Mesenteric fat pad (tissue), 1 donor: ENCODE data around the gene LRCOL1. TPM values are rescaled to one million over a fixed set of nuclear protein-coding genes. Genes with fewer than 3 reads are reported as not detected.
"Not testable (repeated sequence)": the region's sequence is repeated elsewhere in the genome, so short reads cannot be mapped to it uniquely, and the experiment has no call there.

Source experiments
- DNase-seq: peaks from one replicate; pipeline ENCODE4 v3.0.0-alpha.2; 2020; ENCODE audit warnings: low spot score
- total RNA-seq: library from RNA; stranded (reverse); fragmentation: NEBNext Ultra II Directional; extraction: Animal tissue kit (Norgen Biotek cat#: 25700); gene quantifications from one replicate; pipeline ENCODE4 v1.2.1, GENCODE V29; 2021
- donor health status: DM: yes; HTN: yes; CAD: no.

LRCOL1 gene
- total RNA-seq, 1 donor from 2014 or later, result not detected

DNA sequence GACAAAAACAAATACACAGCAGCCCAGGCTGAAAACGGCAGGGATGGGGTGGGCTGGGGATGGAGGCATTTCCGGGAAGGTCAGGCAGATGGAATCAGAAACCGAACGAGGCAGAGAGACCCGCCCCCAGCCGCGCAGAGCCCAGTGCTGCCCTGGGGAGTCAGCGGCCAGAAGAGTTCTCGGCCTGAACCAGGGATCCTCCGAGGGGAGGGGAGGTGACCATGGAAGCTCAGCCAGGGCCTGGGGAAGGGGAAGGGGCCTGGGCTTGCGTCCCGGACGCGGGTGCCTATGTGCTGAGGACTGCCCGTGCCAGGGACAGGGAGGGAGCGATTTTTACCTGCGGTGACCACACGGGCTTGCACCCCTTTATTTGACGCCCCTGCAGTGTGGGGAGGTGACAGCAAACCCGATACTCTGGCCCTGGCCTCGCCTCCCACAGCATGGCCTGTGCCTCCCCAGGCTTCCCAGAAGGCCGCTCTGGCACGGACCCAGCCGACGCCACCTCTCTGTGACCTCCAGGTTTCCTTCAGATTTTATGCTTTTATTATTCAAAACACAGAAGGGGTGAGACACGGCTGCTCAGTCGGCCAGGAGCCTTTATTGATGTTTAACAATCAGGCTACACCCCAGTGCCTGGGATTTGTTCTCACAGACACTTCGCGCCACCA is 7.7 kb downstream of the LRCOL1 start:
- DNase-seq, result no peak

DNA sequence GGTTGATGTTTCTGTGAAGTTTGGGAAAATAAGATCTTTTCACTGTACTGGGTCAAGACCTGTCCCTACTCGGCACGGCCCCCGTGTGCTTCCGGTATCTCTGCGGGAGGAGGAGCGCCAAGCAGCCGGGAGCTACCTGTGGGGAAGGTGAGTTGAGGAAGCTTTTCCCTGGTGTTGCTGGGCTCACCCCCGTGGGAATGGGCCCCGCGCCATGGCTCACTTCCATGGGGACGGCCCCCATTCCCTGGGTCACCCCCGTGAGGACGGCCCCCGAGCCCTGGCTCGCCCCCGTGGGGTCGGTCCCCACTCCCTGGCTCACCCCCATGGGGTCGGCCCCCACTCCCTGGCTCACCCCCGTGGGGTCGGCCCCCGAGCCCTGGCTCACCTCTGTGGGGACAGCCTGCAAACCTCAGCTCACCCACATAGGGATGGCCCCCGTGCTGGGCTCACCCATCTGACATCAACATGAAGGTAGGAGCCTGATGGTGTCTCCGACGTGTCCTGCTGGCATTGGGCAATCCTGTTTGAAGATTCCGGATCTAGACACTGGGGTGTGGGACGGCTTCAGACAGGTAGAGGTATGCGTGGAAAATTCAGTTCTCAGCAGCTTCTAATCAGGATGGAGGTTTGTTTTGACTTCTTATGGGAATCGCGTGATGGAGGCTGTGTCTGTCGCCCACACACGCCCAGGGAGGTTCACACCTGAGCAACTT is 9.1 kb downstream of the LRCOL1 start:
- DNase-seq, result no peak

DNA sequence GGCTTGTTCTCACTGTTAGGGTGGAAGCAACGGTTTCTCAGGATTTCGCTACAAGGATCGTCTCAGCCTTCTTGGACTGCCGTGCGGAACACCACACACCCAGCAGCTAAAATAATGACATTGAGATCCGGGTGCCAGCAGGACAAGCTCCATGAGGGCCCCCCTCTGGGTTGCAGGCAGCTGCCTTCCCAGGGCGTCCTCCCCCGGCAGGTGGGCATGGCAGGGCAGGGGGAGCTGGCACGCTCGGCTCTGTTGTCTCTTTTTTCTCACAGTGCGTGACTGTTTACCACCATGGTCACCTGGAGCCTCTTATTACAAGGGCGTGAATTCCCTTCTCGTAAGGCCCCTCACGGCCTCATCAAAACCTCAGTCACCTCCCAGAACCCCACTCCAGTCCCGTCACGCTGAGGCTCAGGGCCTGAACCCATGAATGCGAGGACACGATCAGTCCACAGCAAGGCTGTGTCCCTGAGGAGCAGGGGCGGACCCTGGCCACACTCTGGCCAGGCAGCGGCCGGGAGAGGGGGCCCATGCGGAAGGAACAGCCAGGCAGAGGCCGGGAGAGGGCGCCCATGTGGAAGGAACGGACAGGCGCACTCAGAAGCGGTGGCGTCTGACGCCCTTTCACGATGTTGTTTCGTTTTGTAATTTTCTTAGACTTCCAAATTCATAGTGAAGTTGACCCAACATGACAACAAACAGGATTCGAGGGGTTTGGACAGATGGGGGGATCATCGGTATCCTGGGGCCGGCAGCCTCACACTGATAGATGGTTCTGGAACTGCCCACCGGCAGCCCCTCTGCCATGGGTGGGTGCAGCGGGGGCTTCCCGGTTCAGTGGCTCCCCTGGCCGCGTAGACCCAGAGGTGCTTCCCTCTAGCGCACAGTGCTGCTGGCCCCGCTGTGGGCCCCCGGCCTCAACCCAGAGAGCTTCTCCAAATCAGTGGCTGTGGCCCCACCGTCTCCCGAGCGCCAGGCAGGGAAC is 10.0 kb downstream of the LRCOL1 start:
- DNase-seq, result no peak

DNA sequence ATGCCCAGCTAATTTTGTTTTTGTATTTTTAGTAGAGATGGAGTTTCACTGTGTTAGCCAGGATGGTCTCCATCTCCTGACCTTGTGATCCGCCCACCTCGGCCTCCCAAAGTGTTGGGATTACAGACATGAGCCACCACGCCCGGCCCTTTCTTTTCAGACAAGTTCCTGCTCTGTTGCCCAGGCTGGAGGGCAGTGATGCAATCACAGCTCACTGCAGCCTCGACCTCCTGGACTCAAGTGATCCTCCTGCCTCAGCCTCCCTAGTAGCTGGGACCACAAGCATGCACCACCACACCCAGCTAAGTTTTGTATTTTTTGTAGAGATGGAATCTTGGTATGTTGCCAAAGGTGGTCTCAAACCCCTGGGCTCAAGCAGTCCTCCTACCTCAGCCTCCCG is 10.9 kb downstream of the LRCOL1 start:
- not testable (repeated sequence) for DNase-seq

DNA sequence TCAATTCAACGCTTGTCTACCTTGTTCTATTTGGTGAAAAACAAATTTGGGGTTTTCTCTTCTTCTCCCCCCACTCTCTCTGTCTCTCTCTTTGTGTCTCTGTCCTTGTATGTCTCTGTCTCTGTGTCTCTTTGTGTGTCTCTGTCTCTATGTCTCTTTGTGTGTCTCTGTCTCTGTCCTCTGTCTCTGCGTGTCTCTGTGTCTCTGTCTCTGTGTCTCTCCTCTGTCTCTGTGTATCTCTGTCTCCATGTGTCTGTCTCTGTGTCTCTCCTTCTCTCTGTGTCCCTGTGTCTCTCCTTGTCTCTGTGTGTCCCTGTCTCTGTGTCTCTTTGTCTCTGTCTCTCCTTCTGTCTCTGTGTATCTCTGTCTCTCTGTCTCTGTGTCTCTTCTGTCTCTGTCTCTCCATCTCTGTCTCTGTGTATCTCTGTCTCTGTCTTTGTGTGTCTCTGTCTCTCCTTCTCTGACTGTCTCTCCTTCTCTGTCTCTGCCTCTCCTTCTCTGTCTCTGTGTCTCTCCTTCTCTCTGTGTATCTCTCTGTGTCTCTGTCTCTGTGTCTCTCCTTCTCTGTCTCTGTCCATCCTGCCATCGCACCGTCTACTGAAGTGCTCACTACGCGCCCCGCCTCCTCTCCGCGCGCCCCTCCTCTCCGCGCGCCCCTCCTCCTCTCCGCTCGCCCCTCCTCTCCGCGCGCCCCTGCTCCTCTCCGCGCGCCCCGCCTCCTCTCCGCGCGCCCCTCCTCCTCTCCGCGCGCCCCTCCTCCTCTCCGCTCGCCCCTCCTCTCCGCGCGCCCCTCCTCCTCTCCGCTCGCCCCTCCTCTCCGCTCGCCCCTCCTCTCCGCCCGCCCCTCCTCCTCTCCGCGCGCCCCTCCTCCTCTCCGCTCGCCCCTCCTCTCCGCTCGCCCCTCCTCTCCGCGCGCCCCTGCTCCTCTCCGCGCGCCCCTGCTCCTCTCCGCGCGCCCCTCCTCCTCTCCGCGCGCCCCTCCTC is 12.8 kb downstream of the LRCOL1 start:
- DNase-seq, result no peak

DNA sequence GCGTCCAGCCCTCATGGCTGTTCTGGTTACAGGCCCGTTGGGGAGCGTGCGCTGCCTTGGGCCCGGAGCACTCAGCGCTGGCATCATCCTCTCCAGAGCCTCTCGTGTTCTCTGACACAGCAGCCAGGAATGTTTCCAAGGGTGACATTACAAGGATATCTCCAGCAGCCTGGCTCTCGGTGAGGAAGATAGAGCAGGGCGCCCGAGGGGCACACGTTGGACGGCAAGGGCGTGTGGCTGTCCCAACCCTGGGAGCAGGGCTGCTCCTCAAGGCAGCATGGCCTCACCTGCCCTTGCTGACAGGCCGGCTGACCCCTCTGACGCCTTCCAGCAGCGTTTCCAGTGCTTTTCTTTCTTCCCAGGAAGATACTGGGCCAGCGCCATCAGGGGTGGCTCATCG is 14.4 kb downstream of the LRCOL1 start:
- no peak for DNase-seq

- no peak for DNase-seq
These were observed 15.2 kb downstream of the LRCOL1 start for GRCh38 chr12:132595183-132595582.

- no peak for DNase-seq
These were observed 16.4 kb downstream of the LRCOL1 start for GRCh38 chr12:132593938-132594358.

DNA sequence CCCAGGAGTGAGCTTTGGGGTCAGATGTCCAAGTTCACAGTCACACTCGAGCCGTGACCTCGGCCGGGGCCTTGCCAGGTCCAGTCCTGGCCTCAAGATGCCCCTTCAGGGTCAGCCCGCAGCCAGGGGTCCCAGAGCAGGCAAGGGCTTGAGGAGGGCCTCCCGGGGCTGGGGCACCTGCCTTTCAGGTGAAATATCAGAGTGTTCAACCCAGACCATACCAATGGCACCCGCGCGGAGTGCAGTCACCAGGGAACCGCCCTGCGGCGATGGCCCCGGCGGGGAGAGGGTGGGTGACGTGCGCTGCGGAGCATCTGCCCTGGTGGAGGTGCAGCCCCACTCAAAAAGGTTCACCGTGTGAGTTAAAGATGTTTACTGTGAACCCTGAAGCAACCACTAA is 16.9 kb downstream of the LRCOL1 start:
- DNase-seq, result no peak

DNA sequence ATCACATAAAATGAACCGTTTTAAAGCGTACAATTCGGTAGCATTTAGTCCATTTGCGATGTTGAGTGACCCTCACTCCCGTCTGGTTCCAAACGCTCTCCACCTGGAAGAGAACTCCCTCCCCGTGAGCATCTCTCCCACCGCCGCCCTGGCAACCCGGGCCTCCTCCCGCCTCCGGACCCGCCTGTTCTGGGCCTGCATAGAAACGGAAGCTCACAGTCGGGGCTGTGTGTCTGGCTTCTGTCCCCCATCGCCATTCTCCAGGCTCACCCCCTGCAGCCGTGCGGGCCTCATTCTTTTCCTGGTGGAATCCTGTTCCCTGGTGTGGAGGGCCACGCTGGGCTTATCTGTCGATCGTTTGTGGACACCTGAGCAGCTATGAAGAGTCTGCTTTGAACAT is 17.3 kb downstream of the LRCOL1 start:
- no peak for DNase-seq

DNA sequence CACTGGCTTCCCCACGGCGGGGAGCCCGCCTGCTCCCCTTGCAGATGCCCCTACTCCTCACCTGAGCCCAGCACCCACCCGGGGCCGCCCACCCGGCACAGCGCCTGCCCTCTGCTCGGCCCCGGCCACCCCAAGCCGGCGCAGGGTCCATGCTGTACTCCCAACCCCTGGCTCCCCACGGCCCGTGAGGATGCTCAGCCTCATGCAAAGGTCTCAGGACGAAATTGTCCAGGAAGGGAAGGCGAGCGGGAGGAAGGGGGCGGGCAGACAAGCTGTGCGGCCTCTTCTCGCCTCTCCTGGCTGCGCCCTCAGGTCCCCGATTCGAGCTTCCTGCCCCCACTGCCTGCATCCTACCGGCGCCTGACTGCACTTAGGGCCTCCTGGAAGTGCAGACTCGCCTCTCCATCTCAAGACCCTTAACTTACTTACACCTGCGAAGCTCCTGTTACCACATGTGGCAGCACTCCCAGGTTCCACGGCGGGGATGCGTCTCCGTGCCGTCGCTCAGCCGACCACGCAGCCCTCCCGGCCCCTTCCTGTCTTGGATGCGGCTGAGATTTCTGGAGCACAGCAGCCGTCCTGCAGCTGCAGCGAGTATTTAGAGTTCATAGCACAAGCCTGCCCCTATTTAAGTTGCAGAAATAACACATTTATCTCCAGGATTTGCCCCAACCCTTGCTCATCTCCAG is 18.0 kb downstream of the LRCOL1 start:
- no peak for DNase-seq

DNA sequence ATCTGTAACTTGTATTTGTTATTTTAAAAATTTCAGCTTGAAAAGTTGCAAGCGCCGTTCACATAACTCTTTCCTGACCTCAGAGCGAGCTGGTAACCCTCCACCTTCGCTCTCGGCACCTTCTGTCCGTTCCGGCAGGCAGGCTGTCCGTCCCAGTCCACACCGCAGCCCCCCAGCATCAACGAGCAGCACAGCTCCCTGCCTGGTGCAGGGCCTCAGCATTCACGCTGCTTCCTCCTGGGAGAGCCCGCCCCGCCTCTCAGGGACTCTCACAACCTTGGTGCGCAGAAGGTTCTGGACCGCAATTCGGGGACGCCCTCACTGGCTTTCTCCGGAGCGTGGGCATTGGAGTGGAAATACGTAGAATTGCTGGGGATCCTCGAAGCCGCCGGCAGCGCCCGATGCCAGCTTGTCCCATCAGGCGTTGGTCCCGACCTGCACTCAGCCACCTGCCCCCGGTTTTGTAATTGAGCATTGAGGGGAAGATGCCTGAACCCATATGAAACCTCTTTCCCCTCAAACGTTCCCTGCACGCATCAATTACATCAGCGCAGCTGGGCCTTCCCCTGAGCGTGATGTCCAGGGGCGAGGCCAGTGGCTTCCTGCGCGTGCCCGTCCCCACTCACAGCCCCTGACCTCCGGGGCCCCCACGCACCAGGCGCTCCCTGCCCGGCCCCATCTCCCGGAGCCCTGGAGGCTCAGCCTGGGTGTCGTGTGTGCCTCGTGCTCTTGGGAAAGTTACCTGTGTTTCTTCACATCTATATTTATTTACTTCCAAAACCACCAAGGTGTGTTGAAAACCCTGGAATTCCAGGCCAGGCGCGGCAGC is 19.1 kb downstream of the LRCOL1 start:
- no peak for DNase-seq

GRCh38 chr12:132588821-132589669 is 21.3 kb downstream of the LRCOL1 start:
- no peak for DNase-seq

- DNase-seq, result no peak
These were observed 22.1 kb downstream of the LRCOL1 start for GRCh38 chr12:132588319-132588718.

GRCh38 chr12:132587781-132588180 is 22.6 kb downstream of the LRCOL1 start:
- DNase-seq, result no peak

DNA sequence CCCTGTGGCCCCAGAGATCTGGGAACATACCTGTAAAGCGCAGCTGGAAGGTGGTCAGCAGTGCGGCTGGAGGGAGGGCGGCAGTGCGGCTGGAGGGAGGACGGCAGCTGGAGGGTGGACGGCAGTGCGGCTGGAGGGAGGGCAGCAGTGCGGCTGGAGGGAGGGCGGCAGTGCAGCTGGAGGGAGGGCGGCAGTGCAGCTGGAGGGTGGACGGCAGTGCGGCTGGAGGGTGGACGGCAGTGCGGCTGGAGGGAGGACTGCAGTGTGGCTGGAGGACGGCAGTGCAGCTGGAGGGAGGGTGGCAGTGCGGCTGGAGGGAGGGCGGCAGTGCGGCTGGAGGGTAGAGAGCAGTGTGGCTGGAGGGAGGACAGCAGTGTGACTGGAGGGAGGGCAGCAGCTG is 23.5 kb downstream of the LRCOL1 start:
- DNase-seq, result no peak

- DNase-seq, result no peak
These were observed 25.2 kb downstream of the LRCOL1 start for GRCh38 chr12:132585177-132585576.

- no peak for DNase-seq
These were observed 26.0 kb downstream of the LRCOL1 start for GRCh38 chr12:132584429-132584828.
